DOHH2 (cell line): ENCODE data around the gene ZNF765.
"Not testable (repeated sequence)": the region's sequence is repeated elsewhere in the genome, so short reads cannot be mapped to it uniquely, and the experiment has no call there.

Source experiments
- H3F3A ChIP-seq: fragments of 200-600 bp; sonication (generic), shearing (Covaris generic); 2 replicates; pipeline ENCODE4 v1.6.0; 2016; ENCODE audit warnings: antibody characterized with exemption, mild to moderate bottlenecking; ENCODE audit not compliant: control insufficient read depth, insufficient read depth
- H3K27ac ChIP-seq: fragments of 200-600 bp; sonication (generic); 2 replicates; pipeline ENCODE4 v1.5.1; 2014; ENCODE audit warnings: low read depth, mild to moderate bottlenecking, low read length, moderate library complexity
- H3K27me3 ChIP-seq: fragments of 200-600 bp; sonication (generic); 2 replicates; pipeline ENCODE4 v1.6.1; 2014; ENCODE audit warnings: mild to moderate bottlenecking, low read length, mixed read lengths; ENCODE audit not compliant: control insufficient read depth
- H3K36me3 ChIP-seq: fragments of 200-600 bp; sonication (generic); 2 replicates; pipeline ENCODE4 v1.6.1; 2014; ENCODE audit warnings: mild to moderate bottlenecking, low read length, moderate library complexity, mixed read lengths; ENCODE audit not compliant: control insufficient read depth
- H3K4me1 ChIP-seq: fragments of 200-600 bp; sonication (generic); 2 replicates; pipeline ENCODE4 v1.6.1; 2014; ENCODE audit warnings: mild to moderate bottlenecking, low read length, mixed read lengths; ENCODE audit not compliant: control insufficient read depth
- H3K4me2 ChIP-seq: fragments of 200-600 bp; sonication (generic); 2 replicates; pipeline ENCODE4 v1.6.0; 2014; ENCODE audit warnings: mild to moderate bottlenecking, low read length, moderate library complexity
- H3K4me3 ChIP-seq: fragments of 200-600 bp; sonication (generic); 2 replicates; pipeline ENCODE4 v1.5.1; 2014; ENCODE audit warnings: mild to moderate bottlenecking, low read length, mixed read lengths
- H3K79me2 ChIP-seq: fragments of 200-600 bp; sonication (generic); 2 replicates; pipeline ENCODE4 v1.6.1; 2014; ENCODE audit warnings: mild to moderate bottlenecking, low read length, mixed read lengths; ENCODE audit not compliant: control insufficient read depth
- H3K9me2 ChIP-seq: fragments of 200-600 bp; sonication (generic); replicated peaks from 2 replicates; pipeline ENCODE4 v1.6.1; 2014; ENCODE audit warnings: mild to moderate bottlenecking, low read length, mixed read lengths; ENCODE audit not compliant: control insufficient read depth
- H3K9me3 ChIP-seq: fragments of 200-600 bp; sonication (generic); 2 replicates; pipeline ENCODE4 v1.6.1; 2014; ENCODE audit warnings: antibody characterized with exemption, low read length, mixed read lengths; ENCODE audit not compliant: control insufficient read depth, insufficient read depth
- H4K20me1 ChIP-seq: fragments of 200-600 bp; sonication (generic); 2 replicates; pipeline ENCODE4 v1.6.0; 2014; ENCODE audit warnings: low read depth, mild to moderate bottlenecking, antibody characterized with exemption, low read length, moderate library complexity; ENCODE audit not compliant: control insufficient read depth, insufficient read depth
- EZH2phosphoT487 ChIP-seq: fragments of 200-600 bp; sonication (generic); IDR thresholded peaks from 2 replicates; pipeline ENCODE4 v1.6.1; 2017; ENCODE audit warnings: borderline replicate concordance, mild to moderate bottlenecking, antibody characterized with exemption, low read length, moderate library complexity, mixed read lengths
- TF ChIP-seq, protein P1 (sequence below): fragments of 200-600 bp; sonication (generic); IDR thresholded peaks from one replicate; pipeline ENCODE4 v1.5.1; 2014; ENCODE audit warnings: antibody characterized with exemption, mild to moderate bottlenecking, low read depth, low read length; ENCODE audit not compliant: poor library complexity, severe bottlenecking

Gene ZNF765

DNA sequence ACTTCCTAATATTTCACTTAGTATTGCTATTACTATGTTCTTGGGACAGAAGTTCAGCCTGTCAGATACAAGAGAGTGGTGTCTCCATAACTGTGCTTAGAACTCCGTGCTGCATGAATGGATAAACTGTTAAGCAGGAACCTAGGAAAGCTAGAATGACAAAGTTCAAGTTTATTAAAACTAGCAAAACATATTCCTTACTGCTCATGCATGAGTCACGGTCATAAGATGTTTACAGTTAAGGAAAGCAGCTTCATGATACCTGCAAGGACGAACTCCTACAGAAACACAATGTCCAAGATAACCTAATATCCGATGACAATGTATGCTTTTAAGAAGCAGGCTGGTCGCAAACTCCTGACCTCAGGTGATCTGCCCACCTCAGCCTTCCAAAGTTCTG, 6.0 kb upstream of the ZNF765 start:
- no peaks in the 10 kb centered on the region for H3F3A ChIP-seq
- H3K4me3 ChIP-seq, result no peak overlapping the region
- no peaks in the 10 kb centered on the region for H3K79me2 ChIP-seq
- H3K9me3 ChIP-seq, result peaks cover 38% of the 10 kb centered on the region
- no peaks in the 10 kb centered on the region for H3K27me3 ChIP-seq
- TF ChIP-seq, protein P1, sequence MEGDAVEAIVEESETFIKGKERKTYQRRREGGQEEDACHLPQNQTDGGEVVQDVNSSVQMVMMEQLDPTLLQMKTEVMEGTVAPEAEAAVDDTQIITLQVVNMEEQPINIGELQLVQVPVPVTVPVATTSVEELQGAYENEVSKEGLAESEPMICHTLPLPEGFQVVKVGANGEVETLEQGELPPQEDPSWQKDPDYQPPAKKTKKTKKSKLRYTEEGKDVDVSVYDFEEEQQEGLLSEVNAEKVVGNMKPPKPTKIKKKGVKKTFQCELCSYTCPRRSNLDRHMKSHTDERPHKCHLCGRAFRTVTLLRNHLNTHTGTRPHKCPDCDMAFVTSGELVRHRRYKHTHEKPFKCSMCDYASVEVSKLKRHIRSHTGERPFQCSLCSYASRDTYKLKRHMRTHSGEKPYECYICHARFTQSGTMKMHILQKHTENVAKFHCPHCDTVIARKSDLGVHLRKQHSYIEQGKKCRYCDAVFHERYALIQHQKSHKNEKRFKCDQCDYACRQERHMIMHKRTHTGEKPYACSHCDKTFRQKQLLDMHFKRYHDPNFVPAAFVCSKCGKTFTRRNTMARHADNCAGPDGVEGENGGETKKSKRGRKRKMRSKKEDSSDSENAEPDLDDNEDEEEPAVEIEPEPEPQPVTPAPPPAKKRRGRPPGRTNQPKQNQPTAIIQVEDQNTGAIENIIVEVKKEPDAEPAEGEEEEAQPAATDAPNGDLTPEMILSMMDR, result no peak
- TF ChIP-seq EZH2phosphoT487, result no peak
- H3K27ac ChIP-seq, result no peak overlapping the region
- H3K36me3 ChIP-seq, result peaks cover 21% of the 10 kb centered on the region
- H4K20me1 ChIP-seq, result no peaks in the 10 kb centered on the region
- no peak overlapping the region for H3K4me2 ChIP-seq
- H3K4me1 ChIP-seq, result no peaks in the 10 kb centered on the region
- H3K9me2 ChIP-seq, result no peaks in the 10 kb centered on the region

DNA sequence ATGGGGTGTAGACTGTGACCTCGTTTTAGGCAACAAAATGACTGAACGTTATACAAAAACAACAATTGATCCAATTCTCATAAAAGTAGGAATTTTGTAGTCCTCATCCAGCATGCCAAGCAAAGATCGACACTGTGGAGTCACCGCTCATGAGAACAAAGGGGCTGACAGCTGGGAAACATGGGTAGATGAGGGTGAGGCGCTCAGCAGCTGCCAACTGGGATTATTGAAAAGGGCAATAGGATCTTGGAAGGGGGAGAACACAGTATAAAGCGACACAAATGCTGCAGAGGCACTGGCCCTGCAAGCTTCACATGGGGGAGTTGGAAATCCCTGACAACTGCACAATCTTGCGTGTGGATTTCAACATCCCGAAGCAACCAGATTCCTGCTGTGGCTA, 5.4 kb upstream of the ZNF765 start:
- 0 out of 2 replicates have a peak, but pooled peaks cover 1% of the 10 kb centered on the region for H3K4me1 ChIP-seq
- H3K27ac ChIP-seq, result no peak overlapping the region
- H3K9me2 ChIP-seq, result no peaks in the 10 kb centered on the region
- peaks cover 35% of the 10 kb centered on the region; the same call in 1 of the 2 replicates for H3K9me3 ChIP-seq
- TF ChIP-seq, protein P1, result no peak
- no peak for TF ChIP-seq EZH2phosphoT487
- H3F3A ChIP-seq, result no peaks in the 10 kb centered on the region
- H3K27me3 ChIP-seq, result no peaks in the 10 kb centered on the region
- peaks cover 20% of the 10 kb centered on the region for H3K36me3 ChIP-seq
- H4K20me1 ChIP-seq, result no peaks in the 10 kb centered on the region
- no peaks in the 10 kb centered on the region for H3K79me2 ChIP-seq
- H3K4me2 ChIP-seq, result no peak overlapping the region
- H3K4me3 ChIP-seq, result no peak overlapping the region

DNA sequence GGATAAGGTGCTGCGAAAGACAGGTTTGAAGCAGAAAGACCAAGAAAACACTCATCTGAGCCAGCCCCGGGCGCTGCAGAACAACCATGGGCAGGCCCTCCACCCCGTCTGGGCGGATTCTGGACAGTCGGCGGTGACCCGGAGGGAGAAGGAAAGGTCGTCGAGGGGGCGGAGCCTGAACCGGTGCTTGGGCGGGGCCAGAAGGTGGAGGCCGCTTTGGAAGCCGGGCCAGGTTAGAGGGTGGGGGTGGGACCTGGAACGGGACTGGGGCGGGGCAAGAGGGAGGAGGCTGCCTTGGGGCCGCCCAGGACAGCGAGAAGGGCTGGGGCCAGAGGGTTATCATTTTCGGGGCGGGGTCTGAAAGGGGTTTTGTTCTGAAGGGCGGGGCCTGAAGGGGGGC, 5.0 kb upstream of the ZNF765 start:
- peaks cover 16% of the 10 kb centered on the region for H3K36me3 ChIP-seq
- peaks cover 31% of the 10 kb centered on the region; the same call in 1 of the 2 replicates for H3K9me3 ChIP-seq
- H3K4me3 ChIP-seq, result no peak overlapping the region
- no peaks in the 10 kb centered on the region for H4K20me1 ChIP-seq
- no peak overlapping the region for H3K4me2 ChIP-seq
- no peaks in the 10 kb centered on the region for H3K79me2 ChIP-seq
- no peaks in the 10 kb centered on the region for H3K9me2 ChIP-seq
- H3F3A ChIP-seq, result no peaks in the 10 kb centered on the region
- TF ChIP-seq, protein P1, result no peak
- no peak for TF ChIP-seq EZH2phosphoT487
- H3K4me1 ChIP-seq, result 0 out of 2 replicates have a peak, but pooled peaks cover 4% of the 10 kb centered on the region
- H3K27me3 ChIP-seq, result no peaks in the 10 kb centered on the region
- no peak overlapping the region for H3K27ac ChIP-seq

- H3K79me2 ChIP-seq, result peaks cover 20% of the 10 kb centered on the region
- H3K4me3 ChIP-seq, result peak overlapping the region; percentile 85
- no peaks in the 10 kb centered on the region for H4K20me1 ChIP-seq
- no peak overlapping the region for H3K27ac ChIP-seq
- no peaks in the 10 kb centered on the region for H3F3A ChIP-seq
- no peak for TF ChIP-seq EZH2phosphoT487
- TF ChIP-seq, protein P1, result peak; percentile 26
- H3K9me2 ChIP-seq, result no peaks in the 10 kb centered on the region
- 0 out of 2 replicates have a peak, but pooled peaks cover 4% of the 10 kb centered on the region for H3K4me1 ChIP-seq
- peaks cover 9% of the 10 kb centered on the region; the same call in 1 of the 2 replicates for H3K9me3 ChIP-seq
- peak overlapping the region; percentile 49 for H3K4me2 ChIP-seq
- peaks cover 11% of the 10 kb centered on the region for H3K36me3 ChIP-seq
- no peaks in the 10 kb centered on the region for H3K27me3 ChIP-seq
Observed at GRCh38 chr19:53394522-53394973, 401 bp upstream of the ZNF765 start.

DNA sequence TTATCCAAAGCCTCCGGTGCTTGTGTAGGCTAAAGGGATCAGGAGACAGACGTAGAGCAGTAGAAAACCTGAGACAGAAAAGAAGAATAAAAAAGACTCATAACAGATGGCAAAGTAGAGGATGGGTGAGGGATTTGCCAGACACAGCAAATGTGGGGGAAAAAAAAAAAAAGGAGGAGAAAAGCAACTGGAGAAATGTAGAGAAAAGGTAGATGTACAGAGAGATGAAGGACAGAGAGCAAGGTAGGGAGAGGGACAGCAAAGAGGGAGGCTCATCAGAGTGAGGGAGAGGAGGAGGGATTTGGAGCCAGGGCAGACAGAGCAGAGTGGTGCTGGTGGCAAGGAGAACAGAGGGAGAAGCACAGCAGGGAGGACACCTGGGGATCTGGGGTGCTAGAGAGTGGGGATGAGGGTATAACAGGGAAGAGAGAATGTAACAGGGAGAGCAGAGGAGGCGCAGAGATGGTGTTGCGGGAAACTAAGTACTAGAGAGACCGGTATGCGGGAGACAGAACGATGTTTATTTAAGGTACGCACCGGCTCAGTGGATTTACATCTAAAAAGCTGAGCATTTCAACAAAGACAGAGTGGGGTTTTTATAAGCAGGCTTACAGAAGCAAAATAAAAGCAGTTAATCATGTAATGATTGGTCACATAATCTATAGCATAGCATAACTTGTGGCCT, 1.0 kb downstream of the ZNF765 start:
- H3F3A ChIP-seq, H3K4me1 ChIP-seq, H3K27ac ChIP-seq, H3K9me2 ChIP-seq, H3K27me3 ChIP-seq, H4K20me1 ChIP-seq, H3K9me3 ChIP-seq: not testable (repeated sequence)
- Histone ChIP-seq H3K4me3 (peak overlapping the region; percentile 85), H3K79me2 (peaks cover 20% of the 10 kb centered on the region), H3K36me3 (peaks cover 23% of the 10 kb centered on the region), H3K4me2 (peak overlapping the region; percentile 90)
